GM13976 (cell line): ENCODE measurements around the gene WDR13.

ENCODE experiments used
- DNase-seq: peaks from one replicate; pipeline ENCODE4 v3.0.0; 2012; ENCODE audit warnings: low spot score
- in situ Hi-C: fragments of 300-500 bp; cut with MboI; formaldehyde crosslinking; loops from one replicate; pipeline ENCODE4 v1.12.0; 2022; ENCODE audit warnings: low sequenced_read_pairs, mixed read lengths, inconsistent platforms; ENCODE audit not compliant: unreplicated experiment
- TF ChIP-seq, protein P1 (sequence below): IDR thresholded peaks from 2 replicates; pipeline ENCODE4 v1.5.1; 2012; ENCODE audit warnings: borderline replicate concordance, mild to moderate bottlenecking; ENCODE audit not compliant: insufficient read depth; ENCODE audit errors: extremely low read depth, missing control alignments, control extremely low read depth

Gene WDR13

DNA sequence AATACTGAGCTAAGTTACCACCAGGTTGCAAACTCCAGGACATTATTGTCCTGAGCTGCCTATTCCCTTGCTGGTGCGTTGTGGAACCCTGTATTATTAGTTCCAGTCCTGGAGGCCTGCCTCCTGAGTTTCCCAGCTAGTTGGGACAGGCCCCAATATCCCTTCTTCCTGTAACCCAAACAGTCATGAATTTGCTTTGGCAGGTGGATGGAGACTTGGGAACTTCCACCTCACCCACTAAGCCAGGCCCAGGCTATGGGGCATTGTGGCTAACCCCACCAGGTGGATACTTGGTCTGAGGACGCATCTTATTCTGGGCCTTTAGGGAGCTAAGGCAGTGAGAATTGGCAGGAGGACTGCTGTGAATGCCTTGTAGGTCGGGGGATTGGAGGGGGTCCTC lies 18.0 kb upstream of the WDR13 start:
- no peak for DNase-seq
- TF ChIP-seq, protein P1, sequence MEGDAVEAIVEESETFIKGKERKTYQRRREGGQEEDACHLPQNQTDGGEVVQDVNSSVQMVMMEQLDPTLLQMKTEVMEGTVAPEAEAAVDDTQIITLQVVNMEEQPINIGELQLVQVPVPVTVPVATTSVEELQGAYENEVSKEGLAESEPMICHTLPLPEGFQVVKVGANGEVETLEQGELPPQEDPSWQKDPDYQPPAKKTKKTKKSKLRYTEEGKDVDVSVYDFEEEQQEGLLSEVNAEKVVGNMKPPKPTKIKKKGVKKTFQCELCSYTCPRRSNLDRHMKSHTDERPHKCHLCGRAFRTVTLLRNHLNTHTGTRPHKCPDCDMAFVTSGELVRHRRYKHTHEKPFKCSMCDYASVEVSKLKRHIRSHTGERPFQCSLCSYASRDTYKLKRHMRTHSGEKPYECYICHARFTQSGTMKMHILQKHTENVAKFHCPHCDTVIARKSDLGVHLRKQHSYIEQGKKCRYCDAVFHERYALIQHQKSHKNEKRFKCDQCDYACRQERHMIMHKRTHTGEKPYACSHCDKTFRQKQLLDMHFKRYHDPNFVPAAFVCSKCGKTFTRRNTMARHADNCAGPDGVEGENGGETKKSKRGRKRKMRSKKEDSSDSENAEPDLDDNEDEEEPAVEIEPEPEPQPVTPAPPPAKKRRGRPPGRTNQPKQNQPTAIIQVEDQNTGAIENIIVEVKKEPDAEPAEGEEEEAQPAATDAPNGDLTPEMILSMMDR = no peak
- in situ Hi-C loops = no loop called here

DNA sequence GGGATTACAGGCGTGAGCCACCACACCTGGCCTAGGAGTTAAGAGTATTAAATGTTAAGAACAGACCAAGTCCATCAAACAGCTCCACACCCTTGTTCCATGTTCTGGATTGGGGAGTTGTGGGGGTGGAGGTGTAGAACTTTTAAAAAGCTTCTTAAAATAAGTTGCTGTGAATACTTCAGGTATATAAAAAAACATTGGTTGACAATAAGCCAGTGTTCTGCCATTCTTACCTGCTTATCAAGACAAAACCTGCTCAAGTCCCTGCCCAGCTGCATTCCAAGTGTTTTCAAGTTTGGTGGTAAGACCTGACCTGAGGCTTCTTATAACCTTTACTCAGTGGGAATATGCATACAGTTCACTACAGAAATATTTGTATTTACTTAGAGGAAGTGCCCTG lies 16.6 kb upstream of the WDR13 start:
- in situ Hi-C loops = no loop called here
- DNase-seq = no peak
- TF ChIP-seq, protein P1 = no peak

GRCh38 chrX:48584698-48585097 lies 12.6 kb upstream of the WDR13 start:
- no peak for DNase-seq
- in situ Hi-C loops = no loop called here
- TF ChIP-seq, protein P1 = no peak

- DNase-seq = no peak
- in situ Hi-C loops = no loop called here
- TF ChIP-seq, protein P1 = no peak
Observed at GRCh38 chrX:48589482-48590162, 7.7 kb upstream of the WDR13 start.

- no peak for DNase-seq
- in situ Hi-C loops = no loop called here
Observed at GRCh38 chrX:48590203-48591103, 6.8 kb upstream of the WDR13 start.

DNA sequence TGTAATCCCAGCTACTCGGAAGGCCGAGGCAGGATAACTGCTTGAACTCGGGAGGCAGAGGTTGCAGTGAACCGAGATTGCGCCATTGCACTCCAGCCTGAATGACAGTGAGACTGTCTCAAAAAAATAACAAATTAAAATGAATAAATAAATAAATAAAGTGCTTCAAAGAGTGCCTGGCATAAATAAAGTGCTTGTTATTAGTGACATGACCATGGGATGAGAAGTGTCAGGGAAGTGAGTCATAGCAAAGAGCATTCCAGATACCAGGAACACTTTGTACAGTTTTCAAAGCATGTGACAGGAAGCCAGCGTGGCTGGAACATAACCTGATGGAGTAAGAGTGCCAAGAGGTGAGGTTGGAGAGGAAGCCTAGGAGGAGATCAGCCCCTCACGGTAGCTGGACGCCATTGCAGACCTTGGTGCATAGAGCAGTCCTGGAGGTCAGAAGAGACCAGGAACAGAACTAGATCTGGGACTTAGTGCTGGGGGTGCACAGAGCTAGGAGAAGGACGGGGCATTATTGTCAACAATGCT lies 6.0 kb upstream of the WDR13 start:
- in situ Hi-C loops = no loop called here
- TF ChIP-seq, protein P1 = no peak
- no peak for DNase-seq

More at GRCh38 chrX:48590203-48591103, 6.8 kb upstream of the WDR13 start:
- TF ChIP-seq, protein P1 = no peak
